SK-N-SH (cell line): ENCODE measurements around the gene AK2. TPM values are rescaled to one million over a fixed set of nuclear protein-coding genes. Genes with fewer than 3 reads are reported as not detected.

Experiments used
- CTCF ChIA-PET: fragments of 300-600, 350-600 bp; formaldehyde crosslinking; extraction: SDS; loops from one replicate; lab custom pipeline; 2021; lab: Yijun Ruan, JAX
- POLR2A ChIA-PET: fragments of 350-600 bp; sonication (Branson Sonifier 250); formaldehyde crosslinking; extraction: SDS; loops from one replicate; lab custom pipeline; 2020; ENCODE audit warnings: antibody characterized with exemption, inconsistent platforms; lab: Yijun Ruan, JAX
- DNase-seq: peaks from one replicate; pipeline ENCODE4 v3.0.0; 2012
- H2AFZ ChIP-seq: fragments of 200-600 bp; sonication (generic); 2 replicates; pipeline ENCODE4 v1.8.1; 2016; ENCODE audit warnings: antibody characterized with exemption, mild to moderate bottlenecking, low read depth
- H3F3A ChIP-seq: fragments of 200-600 bp; sonication (generic); replicated peaks from 2 replicates; pipeline ENCODE3; 2016; ENCODE audit warnings: antibody characterized with exemption, mild to moderate bottlenecking; ENCODE audit not compliant: insufficient read depth
- H3K27ac ChIP-seq, 2 experiments: fragments of 200-500 bp in 1 of 2; fragments of 200-600 bp in 1 of 2; sonication (Bioruptor generic) in 1 of 2; sonication (generic), shearing (Covaris generic) in 1 of 2; 2 replicates each; pipeline versions ENCODE4 v1.5.1 to v1.6.1; 2014 to 2016; ENCODE audit warnings: low read depth in 2 of 2, inconsistent platforms in 1 of 2, low read length in 1 of 2, mild to moderate bottlenecking in 1 of 2, mixed read lengths in 1 of 2
- H3K27me3 ChIP-seq: fragments of 200-600 bp; sonication (generic), shearing (Covaris generic); 2 replicates; pipeline ENCODE4 v1.6.1; 2016; ENCODE audit warnings: mixed run types; ENCODE audit not compliant: insufficient read depth
- H3K36me3 ChIP-seq, 2 experiments: fragments of 200-500 bp in 1 of 2; fragments of 200-600 bp in 1 of 2; sonication (Bioruptor generic) in 1 of 2; sonication (generic) in 1 of 2; replicated peaks in 1 of 2; 2 replicates each; pipeline versions ENCODE3 to v1.5.1; 2014 to 2016; ENCODE audit warnings: low read length in 1 of 2, mild to moderate bottlenecking in 1 of 2; ENCODE audit not compliant: insufficient read depth in 2 of 2, control insufficient read depth in 1 of 2
- H3K4me1 ChIP-seq, 2 experiments: fragments of 200-500 bp in 1 of 2; fragments of 200-600 bp in 1 of 2; sonication (Bioruptor generic) in 1 of 2; sonication (generic), shearing (Covaris generic) in 1 of 2; 2 replicates each; pipeline versions ENCODE4 v1.5.1 to v1.6.1; 2014 to 2016; ENCODE audit warnings: low read depth in 1 of 2, low read length in 1 of 2, mixed run types in 1 of 2; ENCODE audit not compliant: insufficient read depth in 2 of 2, control insufficient read depth in 1 of 2
- H3K4me2 ChIP-seq: fragments of 200-600 bp; sonication (generic), shearing (Covaris generic); 2 replicates; pipeline ENCODE4 v1.6.1; 2017; ENCODE audit warnings: mixed run types
- H3K4me3 ChIP-seq, 2 experiments: fragments of 200-500 bp in 1 of 2; fragments of 200-600 bp in 1 of 2; sonication (Bioruptor generic) in 1 of 2; sonication (generic), shearing (Covaris generic) in 1 of 2; 2 replicates each; pipeline versions ENCODE4 v1.5.1 to v1.8.1; 2014 to 2016; ENCODE audit warnings: low read depth in 2 of 2, inconsistent platforms in 1 of 2, low read length in 1 of 2, mild to moderate bottlenecking in 1 of 2, mixed read lengths in 1 of 2, moderate library complexity in 1 of 2
- H3K79me2 ChIP-seq: fragments of 200-600 bp; sonication (generic); 2 replicates; pipeline ENCODE4 v1.8.1; 2017; ENCODE audit warnings: mild to moderate bottlenecking; ENCODE audit not compliant: insufficient read depth
- H3K9ac ChIP-seq: fragments of 200-600 bp; sonication (generic); 2 replicates; pipeline ENCODE4 v1.6.1; 2017; ENCODE audit warnings: mixed run types
- H3K9me2 ChIP-seq: fragments of 200-600 bp; sonication (generic); 2 replicates; pipeline ENCODE4 v1.6.1; 2017; ENCODE audit warnings: mixed run types
- H3K9me3 ChIP-seq: fragments of 200-600 bp; sonication (generic); 2 replicates; pipeline ENCODE4 v1.6.1; 2017; ENCODE audit warnings: mixed run types, mild to moderate bottlenecking, moderate library complexity
- H4K20me1 ChIP-seq: fragments of 200-600 bp; sonication (generic); 2 replicates; pipeline ENCODE4 v1.6.1; 2017; ENCODE audit warnings: mild to moderate bottlenecking, mixed run types; ENCODE audit not compliant: insufficient read depth
- EP300 ChIP-seq, 2 experiments: IDR thresholded peaks; 2 replicates each; pipeline versions ENCODE4 v1.4.0 to v1.6.1; 2012; ENCODE audit warnings: borderline replicate concordance in 1 of 2, low read depth in 1 of 2, low read length in 1 of 2
- MEF2A ChIP-seq: IDR thresholded peaks from 2 replicates; pipeline ENCODE4 v1.4.0; 2012; ENCODE audit warnings: low read depth, borderline replicate concordance
- RFX5 ChIP-seq: IDR thresholded peaks from 2 replicates; pipeline ENCODE4 v1.6.1; 2012; ENCODE audit warnings: mild to moderate bottlenecking, improper control_type of control experiment, low read length
- TCF12 ChIP-seq: IDR thresholded peaks from 2 replicates; pipeline ENCODE4 v1.4.0; 2012
- WGBS: methylation state at CpG from one replicate; pipeline ENCODE4 v1.1.6; 2017; ENCODE audit warnings: low lambda C conversion rate; 5-methylcytosine and 5-hydroxymethylcytosine counted together
- polyA plus RNA-seq, 3 experiments: library from polyadenylated mRNA; depleted of rRNA; stranded (reverse); fragments of >200 nt; gene quantifications; 2 replicates each; pipeline ENCODE4 v1.2.3, GENCODE V29; 2012
- TF ChIP-seq, protein P1 (sequence below): fragments of 150-350 bp; IDR thresholded peaks from 2 replicates; pipeline ENCODE4 v1.6.1; 2016; ENCODE audit warnings: mild to moderate bottlenecking, low read depth, low read length
- TF ChIP-seq, protein P2 (sequence below): IDR thresholded peaks from 2 replicates; pipeline ENCODE4 v1.4.0; 2012; ENCODE audit warnings: low read depth, borderline replicate concordance

AK2 gene
- polyA plus RNA-seq, 1 of the 3 experiments (the other 2 are of a cell fraction) = 191 TPM

DNA sequence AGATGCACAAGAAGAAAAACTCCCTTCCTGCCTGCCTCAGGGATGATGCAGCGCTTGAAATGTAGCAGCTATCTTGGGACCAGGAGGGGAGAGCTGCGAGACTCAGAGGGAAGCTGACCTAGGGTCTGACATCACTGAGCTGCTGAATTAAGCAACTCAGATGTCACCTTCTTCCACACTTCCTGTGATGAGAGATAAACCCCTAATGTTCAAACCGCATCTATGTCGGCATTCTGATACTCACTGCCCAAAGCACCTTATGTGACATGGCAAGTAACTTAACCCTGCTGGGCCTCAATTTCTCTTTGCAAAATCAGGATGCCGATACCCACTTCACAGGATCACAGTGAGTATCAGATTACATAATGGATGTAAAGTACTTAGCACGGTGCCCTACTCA, 9.1 kb upstream of the AK2 start:
- no peak for TF ChIP-seq RFX5
- TF ChIP-seq EP300 (IDR thresholded peaks at IDR 0.05; ENCODE audit: borderline replicate concordance in 1 of 2, low read depth in 1 of 2, low read length in 1 of 2) = no peak
- TF ChIP-seq, protein P1, sequence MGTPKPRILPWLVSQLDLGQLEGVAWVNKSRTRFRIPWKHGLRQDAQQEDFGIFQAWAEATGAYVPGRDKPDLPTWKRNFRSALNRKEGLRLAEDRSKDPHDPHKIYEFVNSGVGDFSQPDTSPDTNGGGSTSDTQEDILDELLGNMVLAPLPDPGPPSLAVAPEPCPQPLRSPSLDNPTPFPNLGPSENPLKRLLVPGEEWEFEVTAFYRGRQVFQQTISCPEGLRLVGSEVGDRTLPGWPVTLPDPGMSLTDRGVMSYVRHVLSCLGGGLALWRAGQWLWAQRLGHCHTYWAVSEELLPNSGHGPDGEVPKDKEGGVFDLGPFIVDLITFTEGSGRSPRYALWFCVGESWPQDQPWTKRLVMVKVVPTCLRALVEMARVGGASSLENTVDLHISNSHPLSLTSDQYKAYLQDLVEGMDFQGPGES = no peak
- TF ChIP-seq TCF12 = no peak
- TF ChIP-seq MEF2A = no peak
- H3K27ac ChIP-seq = no peak overlapping the region
- CTCF ChIA-PET = interaction anchor here (0.9 to 3.6 kb wide), 3 partner anchors 9 to 112 kb away, joined by 3 to 15 read pairs (median 3); no protein-coding TSS in a partner anchor
- no peak overlapping the region for H3K9ac ChIP-seq
- no peak for DNase-seq
- no peak overlapping the region for H3K4me3 ChIP-seq
- H3K36me3 ChIP-seq = no peaks in the 10 kb centered on the region
- H3K79me2 ChIP-seq = no peaks in the 10 kb centered on the region
- H3F3A ChIP-seq = peaks cover 7% of the 10 kb centered on the region
- H3K4me1 ChIP-seq = peaks cover 0 to 13% of the 10 kb centered on the region in 2 experiments; a peak in 1 of 4 replicates
- H3K9me3 ChIP-seq = no peaks in the 10 kb centered on the region
- H3K27me3 ChIP-seq = no peaks in the 10 kb centered on the region
- H4K20me1 ChIP-seq = no peaks in the 10 kb centered on the region
- H2AFZ ChIP-seq = no peak overlapping the region
- 92% methylated on average over 6 of the region's 6 CpGs for WGBS
- POLR2A ChIA-PET = interaction anchor here (0.7 kb wide), 1 partner anchor 36 kb away, joined by 3 read pairs; no protein-coding TSS in a partner anchor
- no peaks in the 10 kb centered on the region for H3K9me2 ChIP-seq
- no peak overlapping the region for H3K4me2 ChIP-seq

DNA sequence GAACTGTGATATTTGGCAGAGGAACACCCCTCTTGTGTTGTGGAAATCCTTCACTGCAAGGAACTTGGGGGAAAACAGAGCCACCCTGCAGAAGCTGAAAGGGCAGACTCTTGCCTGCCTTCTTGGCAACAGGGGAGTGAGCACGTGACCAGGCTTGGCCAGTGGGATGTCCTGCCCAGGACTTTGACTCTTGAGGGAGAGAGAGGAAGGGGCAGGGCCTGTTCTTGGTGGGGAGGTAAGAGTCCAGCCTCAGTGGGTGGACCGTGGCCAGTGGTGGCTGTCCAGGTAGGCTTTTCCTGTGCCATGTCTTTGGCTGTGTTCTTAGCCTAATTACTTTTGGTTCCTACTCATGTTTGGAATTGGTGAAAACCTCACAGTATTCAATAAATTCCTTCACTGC, 8.6 kb upstream of the AK2 start:
- H3K4me3 ChIP-seq = no peak overlapping the region
- peaks cover 0 to 9% of the 10 kb centered on the region in 2 experiments; a peak in 1 of 4 replicates for H3K4me1 ChIP-seq
- WGBS = 64% methylated on average over 2 of the region's 2 CpGs
- no peak overlapping the region for H3K27ac ChIP-seq
- H3K79me2 ChIP-seq = no peaks in the 10 kb centered on the region
- no peaks in the 10 kb centered on the region for H3K36me3 ChIP-seq
- no peaks in the 10 kb centered on the region for H4K20me1 ChIP-seq
- DNase-seq = no peak
- no peaks in the 10 kb centered on the region for H3K9me2 ChIP-seq
- no peak overlapping the region for H3K4me2 ChIP-seq
- TF ChIP-seq, protein P2, sequence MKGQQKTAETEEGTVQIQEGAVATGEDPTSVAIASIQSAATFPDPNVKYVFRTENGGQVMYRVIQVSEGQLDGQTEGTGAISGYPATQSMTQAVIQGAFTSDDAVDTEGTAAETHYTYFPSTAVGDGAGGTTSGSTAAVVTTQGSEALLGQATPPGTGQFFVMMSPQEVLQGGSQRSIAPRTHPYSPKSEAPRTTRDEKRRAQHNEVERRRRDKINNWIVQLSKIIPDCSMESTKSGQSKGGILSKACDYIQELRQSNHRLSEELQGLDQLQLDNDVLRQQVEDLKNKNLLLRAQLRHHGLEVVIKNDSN = peak; percentile 76; the same call in 1 of the 2 replicates
- TF ChIP-seq, protein P1 = no peak
- no peak overlapping the region for H2AFZ ChIP-seq
- peaks cover 7% of the 10 kb centered on the region for H3F3A ChIP-seq
- H3K27me3 ChIP-seq = no peaks in the 10 kb centered on the region
- no peaks in the 10 kb centered on the region for H3K9me3 ChIP-seq
- CTCF ChIA-PET = interaction anchor here (0.9 kb wide), 1 partner anchor 10 kb away, joined by 3 read pairs; no protein-coding TSS in a partner anchor
- POLR2A ChIA-PET = no interaction called here
- H3K9ac ChIP-seq = no peak overlapping the region
